Fibroblast of the aortic adventitia (primary cell): ENCODE data around the gene KRTAP6-2. TPM values are rescaled to one million over a fixed set of nuclear protein-coding genes. Genes with fewer than 3 reads are reported as not detected.

Experiments
- DNase-seq: peaks from one replicate; pipeline ENCODE4 v3.0.0-alpha.2; 2010; ENCODE audit warnings: low read depth
- H3K4me3 ChIP-seq: 2 replicates; pipeline ENCODE4 v1.5.1; 2011; ENCODE audit warnings: low read depth, mild to moderate bottlenecking, control low read depth, low read length, moderate library complexity
- total RNA-seq: library from RNA; depleted of rRNA; stranded (reverse); fragments of >200 nt; gene quantifications from 2 replicates; pipeline ENCODE4 v1.2.3, GENCODE V29; 2012; ENCODE audit warnings: low replicate concordance
- TF ChIP-seq, protein P1 (sequence below): IDR thresholded peaks from 2 replicates; pipeline ENCODE4 v1.5.1; 2011; ENCODE audit warnings: mild to moderate bottlenecking, low read length, control low read depth, inconsistent platforms; ENCODE audit not compliant: insufficient read depth

KRTAP6-2 gene
- total RNA-seq, 1 donor: not detected

DNA sequence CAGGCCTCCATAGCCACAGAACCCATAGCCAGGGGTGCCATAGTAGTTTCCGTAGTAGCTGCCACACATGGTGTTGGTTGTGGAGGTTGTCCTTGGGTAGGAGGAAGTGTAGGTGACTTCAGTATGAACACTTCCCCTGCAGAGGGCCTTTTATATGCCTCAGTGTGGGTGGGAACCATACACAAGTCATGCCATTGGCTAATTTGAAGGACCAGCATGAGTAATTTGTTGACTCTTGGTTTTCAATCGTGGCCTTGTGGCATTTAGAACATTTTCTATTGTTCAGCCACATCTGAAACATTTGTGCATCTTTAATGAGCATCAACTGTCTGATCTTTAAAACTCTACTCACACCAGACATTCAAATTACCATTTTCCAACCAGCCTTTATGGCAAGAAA lies 15.1 kb upstream of the KRTAP6-2 start, which contains the start of gene KRTAP6-1:
TSS of gene KRTAP6-1 (minus strand) at position 95 of the 400 bp plus-strand sequence. CDS start at position 69, 26 bp downstream.
- H3K4me3 ChIP-seq: no peak within 1 kb of the TSS
- DNase-seq: no peak
- TF ChIP-seq, protein P1, sequence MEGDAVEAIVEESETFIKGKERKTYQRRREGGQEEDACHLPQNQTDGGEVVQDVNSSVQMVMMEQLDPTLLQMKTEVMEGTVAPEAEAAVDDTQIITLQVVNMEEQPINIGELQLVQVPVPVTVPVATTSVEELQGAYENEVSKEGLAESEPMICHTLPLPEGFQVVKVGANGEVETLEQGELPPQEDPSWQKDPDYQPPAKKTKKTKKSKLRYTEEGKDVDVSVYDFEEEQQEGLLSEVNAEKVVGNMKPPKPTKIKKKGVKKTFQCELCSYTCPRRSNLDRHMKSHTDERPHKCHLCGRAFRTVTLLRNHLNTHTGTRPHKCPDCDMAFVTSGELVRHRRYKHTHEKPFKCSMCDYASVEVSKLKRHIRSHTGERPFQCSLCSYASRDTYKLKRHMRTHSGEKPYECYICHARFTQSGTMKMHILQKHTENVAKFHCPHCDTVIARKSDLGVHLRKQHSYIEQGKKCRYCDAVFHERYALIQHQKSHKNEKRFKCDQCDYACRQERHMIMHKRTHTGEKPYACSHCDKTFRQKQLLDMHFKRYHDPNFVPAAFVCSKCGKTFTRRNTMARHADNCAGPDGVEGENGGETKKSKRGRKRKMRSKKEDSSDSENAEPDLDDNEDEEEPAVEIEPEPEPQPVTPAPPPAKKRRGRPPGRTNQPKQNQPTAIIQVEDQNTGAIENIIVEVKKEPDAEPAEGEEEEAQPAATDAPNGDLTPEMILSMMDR: no peak

DNA sequence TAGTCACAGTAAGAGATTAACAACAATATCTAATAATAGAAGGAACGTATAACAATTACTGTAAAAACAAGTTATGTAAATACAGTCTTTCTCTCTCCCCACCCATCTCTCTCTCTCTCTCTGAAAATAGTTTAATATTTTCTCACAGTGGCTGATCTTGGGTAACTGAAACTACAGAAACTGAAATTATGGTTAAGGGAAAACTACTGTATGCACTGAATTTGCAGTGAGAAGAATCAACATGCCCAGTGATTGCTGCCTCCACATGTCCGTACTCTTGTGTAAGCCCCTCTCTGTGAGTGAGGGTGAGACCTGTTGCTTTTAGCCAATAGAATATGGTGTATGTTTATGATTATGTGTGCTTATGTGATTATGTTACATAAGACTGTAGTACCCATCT lies 13.4 kb upstream of the KRTAP6-2 start:
- no peak overlapping the region for H3K4me3 ChIP-seq
- TF ChIP-seq, protein P1: no peak

DNA sequence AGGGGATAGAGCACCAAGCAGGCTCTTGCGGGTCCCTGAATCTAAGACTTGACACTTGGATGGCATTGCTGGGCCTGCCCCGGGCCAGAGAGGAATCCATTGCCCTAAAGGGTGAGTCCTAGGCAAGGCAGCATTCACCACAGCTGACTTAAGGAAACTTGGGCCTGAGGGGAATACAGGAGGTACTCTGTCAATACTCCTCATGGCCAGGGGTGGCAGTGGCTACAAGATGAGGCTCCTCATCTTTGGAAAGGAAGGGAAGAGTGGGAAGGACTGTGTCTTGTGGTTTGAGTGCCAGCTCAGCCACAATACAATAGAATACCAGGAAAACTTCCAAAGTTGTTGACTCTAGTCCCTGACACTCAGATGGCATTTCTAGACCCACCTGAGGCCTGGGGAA lies 7.3 kb upstream of the KRTAP6-2 start:
- TF ChIP-seq, protein P1: no peak
- H3K4me3 ChIP-seq: no peak overlapping the region
- DNase-seq: no peak

More for the DNA sequence above, 13.4 kb upstream of the KRTAP6-2 start:
- no peak for DNase-seq

DNA sequence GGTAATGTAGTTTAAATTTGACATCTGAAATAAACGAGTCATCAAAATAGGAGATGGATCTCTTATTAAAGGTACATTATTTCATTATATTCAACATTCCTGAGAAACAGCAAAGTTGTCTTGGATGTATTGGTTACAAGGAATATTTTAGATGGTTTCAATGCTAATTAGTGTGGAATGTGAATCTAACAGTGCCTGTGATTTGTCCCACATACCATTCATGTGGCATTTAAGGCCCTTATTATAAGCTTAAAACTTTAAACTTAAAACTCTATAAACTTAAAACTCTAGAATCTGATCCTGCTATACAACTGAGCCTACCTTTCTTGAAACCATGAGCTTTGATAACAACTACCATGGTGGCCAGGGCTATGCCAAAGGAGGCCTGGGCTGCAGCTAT lies 2.1 kb upstream of the KRTAP6-2 start, which contains the start of gene KRTAP22-1:
TSS of gene KRTAP22-1 (plus strand) at position 301 of the 400 bp plus-strand sequence.
- TF ChIP-seq, protein P1: no peak
- H3K4me3 ChIP-seq: no peak within 1 kb of the TSS
- DNase-seq: no peak

DNA sequence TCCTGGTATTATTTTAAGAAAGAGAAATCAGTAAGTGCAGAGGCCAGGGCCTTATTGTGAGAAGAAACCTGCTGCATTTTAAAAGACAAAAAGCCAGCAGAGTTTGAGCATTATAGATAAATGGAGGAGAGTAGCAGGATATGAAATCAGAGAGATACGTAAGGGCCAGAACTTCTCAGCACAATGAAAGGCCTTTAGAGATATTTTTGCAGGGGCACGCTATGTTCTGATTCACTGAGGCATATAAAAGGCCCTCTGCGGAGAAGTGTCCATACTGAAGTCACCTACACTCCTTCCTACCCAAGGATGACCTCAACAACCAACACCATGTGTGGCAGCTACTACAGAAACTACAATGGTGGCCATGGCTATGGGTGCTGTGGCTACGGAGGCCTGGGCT lies 6.6 kb downstream of the KRTAP6-2 start, which contains the start of gene KRTAP6-3:
TSS of gene KRTAP6-3 (plus strand) at position 301 of the 400 bp plus-strand sequence. CDS start at position 307, 6 bp downstream.
- TF ChIP-seq, protein P1: no peak
- H3K4me3 ChIP-seq: no peak within 1 kb of the TSS
- no peak for DNase-seq

DNA sequence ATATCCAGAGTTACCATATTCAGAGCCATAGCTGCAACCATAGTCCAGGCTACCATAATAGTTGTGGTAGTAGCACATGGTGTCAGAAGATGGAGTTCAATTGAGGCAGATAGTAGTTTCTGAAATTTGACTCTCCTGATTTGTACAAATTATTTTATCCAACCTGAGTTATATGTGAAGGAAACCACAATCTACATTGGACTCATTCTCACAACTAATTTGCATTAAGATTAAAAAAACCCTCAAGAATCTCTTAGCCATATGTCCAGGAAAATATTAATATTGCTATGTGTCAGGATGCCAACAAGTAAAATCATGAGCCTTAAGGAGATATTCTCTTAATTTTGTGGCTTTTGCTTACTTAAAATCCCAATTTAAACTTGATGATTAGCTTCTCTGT lies 8.4 kb downstream of the KRTAP6-2 start, which contains the start of gene KRTAP22-2:
TSS of gene KRTAP22-2 (minus strand) at position 101 of the 400 bp plus-strand sequence.
- H3K4me3 ChIP-seq: no peak within 1 kb of the TSS
- TF ChIP-seq, protein P1: no peak
- no peak for DNase-seq

DNA sequence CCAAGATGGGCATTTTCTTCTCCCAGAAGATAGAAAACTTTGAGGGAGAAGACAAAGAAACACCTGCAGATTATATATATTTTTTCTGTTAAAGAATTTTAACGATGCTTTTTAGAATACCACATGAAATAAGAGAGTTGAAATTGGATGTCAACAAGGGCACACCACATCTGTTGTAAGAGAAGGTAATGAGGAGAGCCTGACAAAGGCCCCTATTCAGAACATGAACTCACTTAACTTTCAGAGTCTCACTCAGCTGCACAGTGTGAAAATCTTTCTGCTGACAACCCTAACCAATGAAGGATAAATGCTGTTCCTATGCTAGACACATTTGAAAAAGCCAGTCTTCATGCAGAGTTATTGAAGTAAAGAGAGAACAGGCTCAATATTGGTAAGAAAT lies 15.8 kb downstream of the KRTAP6-2 start:
- no peak for DNase-seq
- TF ChIP-seq, protein P1: no peak
- H3K4me3 ChIP-seq: no peak overlapping the region
